GM18499 (cell line): ENCODE data around the gene SAA4.
"Not testable (repeated sequence)": the region's sequence is repeated elsewhere in the genome, so short reads cannot be mapped to it uniquely, and the experiment has no call there.

Experiments used
- ATAC-seq: cut with Tn5 transposase; IDR thresholded peaks from one replicate; pipeline ENCODE4 v1.9.1; 2021; ENCODE audit warnings: moderate number of reproducible peaks; ENCODE audit not compliant: insufficient read depth, unreplicated experiment

Gene SAA4

GRCh38 chr11:18196532-18196931, 40.1 kb downstream of the SAA4 start:
- no peak for ATAC-seq

- ATAC-seq, result no peak
Observed at GRCh38 chr11:18193010-18193409, 43.6 kb downstream of the SAA4 start.

DNA sequence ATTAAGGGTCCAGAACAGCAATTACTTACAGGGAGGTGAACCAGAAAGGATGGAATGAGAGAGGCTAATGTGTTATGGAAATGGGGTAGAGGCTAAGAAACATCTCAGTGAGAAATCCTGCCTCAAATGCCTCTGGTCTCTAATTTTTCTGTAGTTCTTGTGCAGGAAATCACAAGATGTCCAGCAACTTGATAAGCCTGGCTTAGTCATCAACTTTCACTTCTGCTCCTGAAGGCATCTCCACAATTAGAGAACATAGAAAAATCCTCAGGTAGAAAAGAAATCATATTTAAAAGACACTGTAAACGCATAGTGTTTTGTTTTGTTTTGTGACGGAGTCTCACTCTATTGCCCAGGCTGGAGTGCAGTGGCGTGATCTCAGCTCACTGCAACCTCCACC, 45.2 kb downstream of the SAA4 start:
- no peak for ATAC-seq

DNA sequence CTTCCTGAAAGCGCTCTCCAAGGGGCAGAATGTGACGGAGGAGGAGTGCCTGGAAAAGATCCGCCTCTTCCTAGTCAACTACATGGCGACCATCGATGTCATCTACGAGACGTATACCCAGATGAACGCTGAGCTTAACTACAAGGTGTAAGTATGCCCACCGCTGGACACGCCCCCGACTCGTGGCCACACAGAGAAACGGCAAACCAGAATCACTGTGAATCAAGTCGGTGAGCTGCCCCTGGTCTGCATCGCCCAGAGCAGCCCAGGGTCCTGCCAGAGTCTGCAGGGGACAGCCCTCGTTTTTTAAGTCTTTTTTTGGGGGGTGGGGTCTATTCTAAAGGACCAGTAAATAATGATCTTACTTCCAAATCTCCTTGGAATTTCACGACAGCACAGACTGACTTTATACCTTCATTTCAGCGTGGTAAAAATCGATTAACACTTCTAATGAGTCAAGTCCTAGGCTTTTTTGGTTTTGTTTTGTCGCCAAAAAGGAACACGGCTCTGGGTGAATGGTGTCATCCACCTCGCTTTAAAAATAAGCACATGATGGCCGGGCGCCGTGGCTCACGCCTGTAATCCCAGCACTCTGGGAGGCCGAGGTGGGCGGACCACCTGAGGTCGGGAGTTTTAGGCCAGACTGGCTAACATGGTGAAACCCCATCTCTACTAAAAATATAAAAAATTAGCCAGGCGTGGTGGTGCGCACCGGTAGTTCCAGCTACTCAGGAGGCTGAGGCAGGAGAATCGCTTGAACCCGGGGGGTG, 46.9 kb downstream of the SAA4 start:
- ATAC-seq, result not testable (repeated sequence)

GRCh38 chr11:18188796-18189195, 47.8 kb downstream of the SAA4 start:
- ATAC-seq, result no peak
